Ectodermal cell (in vitro differentiated cells): ENCODE data around the gene C3orf62. TPM values are rescaled to one million over a fixed set of nuclear protein-coding genes. Genes with fewer than 3 reads are reported as not detected.

Source experiments
- H3K27ac ChIP-seq: 2 replicates; pipeline ENCODE4 v1.7.0; 2013; ENCODE audit warnings: mild to moderate bottlenecking, low read depth, low read length; ENCODE audit not compliant: insufficient read depth, poor library complexity, severe bottlenecking
- H3K27me3 ChIP-seq: 2 replicates; pipeline ENCODE4 v1.7.0; 2013; ENCODE audit warnings: mild to moderate bottlenecking, low read length; ENCODE audit not compliant: insufficient read depth, control insufficient read depth, poor library complexity, severe bottlenecking
- H3K36me3 ChIP-seq: one replicate; pipeline ENCODE4 v1.7.0; 2013; ENCODE audit warnings: low read length; ENCODE audit not compliant: control insufficient read depth, insufficient read depth
- H3K4me1 ChIP-seq: one replicate; pipeline ENCODE4 v1.7.0; 2013; ENCODE audit warnings: low read length; ENCODE audit not compliant: control insufficient read depth, insufficient read depth
- H3K4me3 ChIP-seq: 2 replicates; pipeline ENCODE4 v1.7.0; 2013; ENCODE audit warnings: low read depth, low read length, control low read depth; ENCODE audit not compliant: insufficient read depth
- H3K9me3 ChIP-seq: 2 replicates; pipeline ENCODE4 v1.7.0; 2013; ENCODE audit warnings: mild to moderate bottlenecking, low read length, moderate library complexity; ENCODE audit not compliant: control insufficient read depth
- WGBS, 2 experiments: methylation state at CpG; one replicate each; pipeline ENCODE4 v1.1.7; 2013; ENCODE audit warnings: missing lambda C conversion rate in 2 of 2; 5-methylcytosine and 5-hydroxymethylcytosine counted together
- polyA plus RNA-seq, 4 experiments: library from polyadenylated mRNA; stranded (reverse); fragments of 50-300 nt; gene quantifications; one replicate each; pipeline ENCODE4 v1.2.3, GENCODE V29; 2013

C3orf62 gene
- polyA plus RNA-seq (2013, experiment 1 of 4): 9.1 TPM
- polyA plus RNA-seq (2013, experiment 2 of 4): 10.5 TPM
- 4.9 TPM for polyA plus RNA-seq (2013, experiment 3 of 4)
- polyA plus RNA-seq (2013, experiment 4 of 4): 6.9 TPM

- no peaks in the 10 kb centered on the region for H3K9me3 ChIP-seq
- 94 to 95% methylated on average over 51 of the region's 51 CpGs for WGBS, 2 experiments
- peaks cover 28% of the 10 kb centered on the region for H3K36me3 ChIP-seq
- no peaks in the 10 kb centered on the region for H3K4me1 ChIP-seq
- no peak within 1 kb of the TSS for H3K27ac ChIP-seq
- no peaks in the 10 kb centered on the region for H3K27me3 ChIP-seq
- H3K4me3 ChIP-seq: no peak within 1 kb of the TSS
Observed at GRCh38 chr3:49276475-49277382, at the start of gene C3orf62. Gene C3orf62 (minus strand): TSS chr3:49277232. CDS start chr3:49276872, 360 bp downstream.

GRCh38 chr3:49324768-49325167 is 47.7 kb upstream of the C3orf62 start:
- no peaks in the 10 kb centered on the region for H3K4me1 ChIP-seq
- H3K27me3 ChIP-seq: no peaks in the 10 kb centered on the region
- no peaks in the 10 kb centered on the region for H3K9me3 ChIP-seq
- WGBS, 2 experiments: 97% methylated on average over 7 of the region's 7 CpGs
- H3K27ac ChIP-seq: no peak overlapping the region
- no peak overlapping the region for H3K4me3 ChIP-seq
- peaks cover 29% of the 10 kb centered on the region for H3K36me3 ChIP-seq

GRCh38 chr3:49316696-49317457 is 39.8 kb upstream of the C3orf62 start:
- H3K9me3 ChIP-seq: no peaks in the 10 kb centered on the region
- H3K27ac ChIP-seq: no peak overlapping the region
- H3K4me1 ChIP-seq: no peaks in the 10 kb centered on the region
- WGBS, 2 experiments: 97% methylated on average over 16 of the region's 16 CpGs
- H3K4me3 ChIP-seq: no peak overlapping the region
- peaks cover 23% of the 10 kb centered on the region for H3K36me3 ChIP-seq
- H3K27me3 ChIP-seq: no peaks in the 10 kb centered on the region

- WGBS, 2 experiments: 100% methylated on average over 1 of the region's 1 CpG
- no peak overlapping the region for H3K27ac ChIP-seq
- no peaks in the 10 kb centered on the region for H3K4me1 ChIP-seq
- H3K4me3 ChIP-seq: no peak overlapping the region
- no peaks in the 10 kb centered on the region for H3K27me3 ChIP-seq
- H3K9me3 ChIP-seq: no peaks in the 10 kb centered on the region
- H3K36me3 ChIP-seq: peaks cover 20% of the 10 kb centered on the region
Observed at GRCh38 chr3:49313896-49314688, 37.1 kb upstream of the C3orf62 start.

- Histone ChIP-seq H3K36me3 (peaks cover 13% of the 10 kb centered on the region), H3K9me3 (no peaks in the 10 kb centered on the region), H3K4me3 (no peak overlapping the region), H3K27ac (no peak overlapping the region), H3K27me3 (no peaks in the 10 kb centered on the region), H3K4me1 (no peaks in the 10 kb centered on the region)
- WGBS, 2 experiments: 93 to 95% methylated on average over 3 of the region's 3 CpGs
Observed at GRCh38 chr3:49311283-49311682, 34.3 kb upstream of the C3orf62 start.

GRCh38 chr3:49310677-49311076 is 33.6 kb upstream of the C3orf62 start:
- Histone ChIP-seq H3K4me1 (no peaks in the 10 kb centered on the region), H3K9me3 (no peaks in the 10 kb centered on the region), H3K27ac (no peak overlapping the region), H3K4me3 (no peak overlapping the region), H3K27me3 (no peaks in the 10 kb centered on the region), H3K36me3 (peaks cover 17% of the 10 kb centered on the region)
- WGBS, 2 experiments: 91 to 100% methylated on average over 1 of the region's 1 CpG

- H3K36me3 ChIP-seq: peaks cover 25% of the 10 kb centered on the region
- H3K9me3 ChIP-seq: no peaks in the 10 kb centered on the region
- no peak overlapping the region for H3K27ac ChIP-seq
- H3K27me3 ChIP-seq: no peaks in the 10 kb centered on the region
- H3K4me1 ChIP-seq: no peaks in the 10 kb centered on the region
- no peak overlapping the region for H3K4me3 ChIP-seq
- 94 to 96% methylated on average over 5 of the region's 5 CpGs for WGBS, 2 experiments
Observed at GRCh38 chr3:49305608-49306007, 28.6 kb upstream of the C3orf62 start.

GRCh38 chr3:49302613-49303012 is 25.6 kb upstream of the C3orf62 start:
- Histone ChIP-seq H3K4me1 (no peaks in the 10 kb centered on the region), H3K36me3 (peaks cover 26% of the 10 kb centered on the region), H3K9me3 (no peaks in the 10 kb centered on the region), H3K27me3 (no peaks in the 10 kb centered on the region), H3K4me3 (no peak overlapping the region), H3K27ac (no peak overlapping the region)
- WGBS, 2 experiments: 100% methylated on average over 1 of the region's 1 CpG

- 84 to 93% methylated on average over 2 to 3 of the region's 3 CpGs for WGBS, 2 experiments
- H3K27me3 ChIP-seq: no peaks in the 10 kb centered on the region
- H3K4me3 ChIP-seq: no peak overlapping the region
- no peaks in the 10 kb centered on the region for H3K4me1 ChIP-seq
- no peak overlapping the region for H3K27ac ChIP-seq
- no peaks in the 10 kb centered on the region for H3K9me3 ChIP-seq
- H3K36me3 ChIP-seq: peaks cover 26% of the 10 kb centered on the region
Observed at GRCh38 chr3:49300595-49300994, 23.6 kb upstream of the C3orf62 start.
